Common myeloid progenitor, CD34-positive (primary cell): ENCODE results near the gene ERBB4.

Experiments used
- CTCF ChIA-PET: fragments of 350-600 bp; sonication (Branson Sonifier 250); formaldehyde crosslinking; loops from one replicate; lab custom pipeline; 2021; ENCODE audit warnings: antibody characterized with exemption; lab: Charles Lee
- POLR2A ChIA-PET: fragments of 350-600 bp; sonication (Branson Sonifier 250); formaldehyde crosslinking; loops from one replicate; lab custom pipeline; 2021; ENCODE audit warnings: antibody characterized with exemption; lab: Charles Lee
- DNase-seq, 3 donors: peaks; one replicate each; pipeline versions ENCODE4 v3.0.0 to v3.0.0-alpha.2; 2013
- H3K27ac ChIP-seq, 2 experiments: 1 replicate in 1 of 2; 2 replicates in 1 of 2; pipeline ENCODE4 v1.7.0; 2013; ENCODE audit warnings: inconsistent platforms in 2 of 2, low read length in 2 of 2, mild to moderate bottlenecking in 2 of 2, low read depth in 1 of 2, moderate library complexity in 1 of 2; ENCODE audit not compliant: severe bottlenecking in 2 of 2, insufficient read depth in 1 of 2, poor library complexity in 1 of 2
- H3K27me3 ChIP-seq, 5 experiments: replicated peaks in 2 of 5; 1 replicate in 3 of 5; 2 replicates in 2 of 5; pipeline versions ENCODE4 v1.6.1 to v1.7.0; 2013; ENCODE audit warnings: low read length in 4 of 5, mild to moderate bottlenecking in 2 of 5, moderate library complexity in 2 of 5, inconsistent platforms in 1 of 5; ENCODE audit not compliant: insufficient read depth in 5 of 5, control insufficient read depth in 4 of 5
- H3K36me3 ChIP-seq, 4 experiments: 1 replicate in 2 of 4; 2 replicates in 2 of 4; pipeline versions ENCODE4 v1.6.1 to v1.7.0; 2013; ENCODE audit warnings: low read length in 3 of 4, control low read depth in 1 of 4, mild to moderate bottlenecking in 1 of 4; ENCODE audit not compliant: control insufficient read depth in 4 of 4, insufficient read depth in 4 of 4
- H3K4me1 ChIP-seq, 4 experiments: 1 replicate in 3 of 4; 2 replicates in 1 of 4; pipeline versions ENCODE4 v1.6.1 to v1.7.1; 2013; ENCODE audit warnings: low read length in 3 of 4, mild to moderate bottlenecking in 3 of 4, control low read depth in 1 of 4, inconsistent platforms in 1 of 4, moderate library complexity in 1 of 4; ENCODE audit not compliant: control insufficient read depth in 4 of 4, insufficient read depth in 4 of 4; ENCODE audit errors: control extremely low read depth in 1 of 4
- H3K4me3 ChIP-seq, 7 experiments: 1 replicate in 4 of 7; 2 replicates in 3 of 7; pipeline versions ENCODE4 v1.5.1 to v1.7.0; 2013; ENCODE audit warnings: mild to moderate bottlenecking in 7 of 7, low read length in 6 of 7, moderate library complexity in 6 of 7, inconsistent platforms in 2 of 7, low read depth in 2 of 7, control low read depth in 1 of 7; ENCODE audit not compliant: insufficient read depth in 4 of 7, control insufficient read depth in 1 of 7; ENCODE audit errors: extremely low read depth in 1 of 7
- H3K9me3 ChIP-seq, 5 experiments: 1 replicate in 4 of 5; 2 replicates in 1 of 5; pipeline versions ENCODE4 v1.6.1 to v1.7.1; 2013; ENCODE audit warnings: low read length in 4 of 5, mild to moderate bottlenecking in 2 of 5, inconsistent platforms in 1 of 5, low read depth in 1 of 5, moderate library complexity in 1 of 5; ENCODE audit not compliant: control insufficient read depth in 4 of 5, insufficient read depth in 2 of 5; ENCODE audit errors: control extremely low read depth in 1 of 5
- WGBS: methylation state at CpG from one replicate; pipeline ENCODE4 v1.1.5; 2013; ENCODE audit not compliant: insufficient coverage; 5-methylcytosine and 5-hydroxymethylcytosine counted together

ERBB4 gene

GRCh38 chr2:211864328-211864727 is 674.3 kb downstream of the ERBB4 start:
- H3K4me1 ChIP-seq, result peaks cover 0 to 8% (median 0%) of the 10 kb centered on the region in 4 experiments
- WGBS, result 89% methylated on average over 1 of the region's 3 CpGs
- no peaks in the 10 kb centered on the region for H3K36me3 ChIP-seq
- peaks cover 0 to 2% (median 0%) of the 10 kb centered on the region in 5 experiments for H3K9me3 ChIP-seq
- DNase-seq, result no peak
- CTCF ChIA-PET, result no interaction called here
- no peak overlapping the region for H3K4me3 ChIP-seq
- POLR2A ChIA-PET, result no interaction called here
- H3K27ac ChIP-seq, result no peak overlapping the region
- H3K27me3 ChIP-seq, result no peaks in the 10 kb centered on the region

GRCh38 chr2:211860224-211860623 is 678.4 kb downstream of the ERBB4 start:
- Histone ChIP-seq H3K9me3 (peaks cover 0 to 2% (median 0%) of the 10 kb centered on the region in 5 experiments), H3K27ac (no peak overlapping the region), H3K4me3 (no peak overlapping the region), H3K36me3 (no peaks in the 10 kb centered on the region), H3K27me3 (no peaks in the 10 kb centered on the region), H3K4me1 (no peaks in the 10 kb centered on the region)
- no peak for DNase-seq
- POLR2A ChIA-PET, result no interaction called here
- CTCF ChIA-PET, result no interaction called here

GRCh38 chr2:211854832-211855231 is 683.8 kb downstream of the ERBB4 start:
- Histone ChIP-seq H3K4me3 (no peak overlapping the region), H3K4me1 (no peaks in the 10 kb centered on the region), H3K27ac (no peak overlapping the region), H3K27me3 (no peaks in the 10 kb centered on the region), H3K36me3 (no peaks in the 10 kb centered on the region), H3K9me3 (no peaks in the 10 kb centered on the region)
- POLR2A ChIA-PET, result no interaction called here
- no CpG with 5 or more reads among the region's 3 CpGs for WGBS
- no peak for DNase-seq
- CTCF ChIA-PET, result no interaction called here

- ChIA-PET CTCF (interaction anchor here (0.6 kb wide), 1 partner anchor 601 kb away, joined by 3 read pairs; no protein-coding TSS in a partner anchor), POLR2A (interaction anchor here (0.8 kb wide), 1 partner anchor 14 kb away, joined by 3 read pairs; no protein-coding TSS in a partner anchor)
Observed at GRCh38 chr2:211846714-211847113, 691.9 kb downstream of the ERBB4 start.

GRCh38 chr2:211846036-211846400 is 692.6 kb downstream of the ERBB4 start:
- Histone ChIP-seq H3K36me3 (no peaks in the 10 kb centered on the region), H3K4me1 (no peaks in the 10 kb centered on the region), H3K27ac (no peak overlapping the region), H3K27me3 (no peaks in the 10 kb centered on the region), H3K9me3 (no peaks in the 10 kb centered on the region), H3K4me3 (no peak overlapping the region)
- no peak for DNase-seq
- CTCF ChIA-PET, result no interaction called here
- POLR2A ChIA-PET, result no interaction called here

More at GRCh38 chr2:211846714-211847113, 691.9 kb downstream of the ERBB4 start:
- H3K27ac ChIP-seq, result no peak overlapping the region
- no peak overlapping the region for H3K4me3 ChIP-seq
- H3K4me1 ChIP-seq, result no peaks in the 10 kb centered on the region
- WGBS, result 100% methylated on average over 1 of the region's 1 CpG
- no peaks in the 10 kb centered on the region for H3K36me3 ChIP-seq
- no peaks in the 10 kb centered on the region for H3K27me3 ChIP-seq
- no peak for DNase-seq
- H3K9me3 ChIP-seq, result no peaks in the 10 kb centered on the region

GRCh38 chr2:211845338-211846035 is 693.1 kb downstream of the ERBB4 start:
- Histone ChIP-seq H3K4me1 (no peaks in the 10 kb centered on the region), H3K27ac (no peak overlapping the region), H3K27me3 (no peaks in the 10 kb centered on the region), H3K9me3 (no peaks in the 10 kb centered on the region), H3K36me3 (no peaks in the 10 kb centered on the region), H3K4me3 (no peak overlapping the region)
- POLR2A ChIA-PET, result no interaction called here
- no peak for DNase-seq
- WGBS, result 100% methylated on average over 1 of the region's 3 CpGs
- CTCF ChIA-PET, result no interaction called here

- CTCF ChIA-PET, result no interaction called here
- Histone ChIP-seq H3K27ac (no peak overlapping the region), H3K27me3 (no peaks in the 10 kb centered on the region), H3K9me3 (no peaks in the 10 kb centered on the region), H3K4me1 (no peaks in the 10 kb centered on the region), H3K36me3 (no peaks in the 10 kb centered on the region), H3K4me3 (no peak overlapping the region)
- POLR2A ChIA-PET, result no interaction called here
- WGBS, result 79% methylated on average over 2 of the region's 2 CpGs
- DNase-seq, result no peak
Observed at GRCh38 chr2:211837706-211838105, 700.9 kb downstream of the ERBB4 start.
